ENCODE data around the gene LDLRAD4.

Gene LDLRAD4

DNA sequence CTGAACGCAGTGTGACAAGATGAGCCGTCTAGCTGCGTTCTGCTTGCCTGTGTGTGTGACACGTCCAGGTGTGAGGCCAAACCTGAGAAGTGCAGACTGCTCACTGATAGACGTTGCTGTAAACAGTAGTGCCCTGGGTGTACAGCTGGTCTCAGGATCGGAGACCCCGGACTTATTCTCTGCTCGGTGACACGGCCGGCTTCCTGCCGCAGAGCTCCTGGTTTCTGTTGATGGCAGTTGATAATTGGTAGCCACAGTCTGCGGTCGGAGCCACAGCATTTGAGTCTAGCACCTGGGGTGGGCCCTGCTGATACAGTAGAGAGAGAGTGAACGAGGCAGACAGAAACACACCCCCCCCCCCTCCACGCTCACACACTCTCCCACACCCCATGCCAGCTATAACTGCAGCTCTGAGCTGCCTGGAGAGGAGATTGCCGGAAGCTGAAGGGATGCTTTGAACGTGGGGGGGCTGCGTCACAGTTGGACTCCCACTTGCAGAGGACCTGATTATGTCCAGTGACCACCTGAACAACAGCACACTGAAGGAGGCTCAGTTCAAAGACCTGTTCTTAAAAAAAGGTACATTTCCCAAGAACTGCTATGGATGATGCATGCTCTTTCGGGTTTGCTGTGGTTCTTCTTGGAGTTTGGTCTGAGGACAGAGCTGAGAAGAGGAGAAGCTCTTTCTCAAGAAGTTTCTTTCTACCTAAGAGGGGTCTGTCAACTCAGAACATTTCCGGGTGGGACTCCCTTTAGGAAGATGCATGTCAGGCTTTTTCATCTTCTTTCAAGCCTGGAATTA, 393.8 kb downstream of the LDLRAD4 start:
- DNase-seq, result peak; percentile 72 to 79

DNA sequence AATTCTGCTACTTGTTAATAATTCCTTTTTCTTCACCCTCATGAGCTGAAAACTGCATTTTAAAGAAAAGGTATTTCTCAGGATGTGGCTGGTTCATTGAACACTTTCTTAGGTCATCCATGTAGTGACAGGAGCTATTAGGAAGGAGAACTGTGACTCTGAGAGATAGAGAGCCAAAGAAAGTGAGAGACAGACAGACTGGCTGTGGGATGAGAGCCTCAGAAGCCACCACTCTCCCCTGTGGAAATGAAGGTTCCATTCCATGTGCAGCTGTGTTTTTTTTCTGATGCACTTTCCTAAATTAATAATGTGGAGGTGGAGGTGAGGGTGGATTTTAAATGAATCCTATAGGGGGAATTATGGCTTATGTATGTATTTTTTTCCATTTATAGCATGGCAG, 394.5 kb downstream of the LDLRAD4 start:
- DNase-seq, result no peak

DNA sequence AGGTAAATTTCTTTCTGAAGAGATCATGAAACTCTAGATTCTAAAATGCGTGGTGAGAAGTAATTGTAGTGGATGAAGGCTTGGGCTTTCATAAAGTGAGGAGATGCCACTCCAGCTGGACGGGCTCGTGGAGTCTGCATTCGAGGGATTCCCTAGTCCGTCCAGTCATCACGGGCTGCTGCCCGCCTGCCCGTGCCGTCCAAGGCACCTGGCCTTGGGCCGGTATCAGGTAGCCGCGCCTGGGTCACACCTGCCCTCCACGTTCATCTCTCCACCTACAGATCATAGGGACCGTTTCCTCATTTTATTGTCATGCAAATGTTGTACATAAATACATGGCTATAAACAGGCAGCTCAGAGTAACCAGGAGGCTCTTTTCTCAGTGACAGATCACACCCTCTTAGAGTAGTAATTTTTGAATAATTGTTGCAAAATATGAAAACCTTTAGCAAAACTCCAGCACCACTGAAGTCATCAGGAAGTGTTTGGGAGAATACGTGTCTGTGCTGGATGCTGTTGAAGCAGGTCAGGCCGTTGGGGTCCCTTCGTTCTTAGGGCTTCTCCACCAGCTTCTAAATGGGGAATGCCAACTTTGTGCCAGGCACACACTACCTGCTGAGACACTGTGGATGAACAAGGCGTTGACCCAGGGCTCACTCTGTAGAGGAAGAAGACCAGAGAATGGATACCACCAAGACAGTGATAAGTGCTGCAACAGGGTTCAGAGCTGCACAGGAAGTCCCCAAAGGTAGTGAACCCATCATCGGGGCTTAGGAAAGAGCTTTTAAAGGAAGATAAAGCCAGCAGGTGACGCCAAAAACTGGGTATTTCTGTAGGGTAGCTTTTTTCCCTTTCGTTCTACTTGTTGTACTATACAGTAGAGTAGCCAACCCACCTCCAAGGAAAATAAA, 395.3 kb downstream of the LDLRAD4 start:
- no peak for DNase-seq

- DNase-seq, result peak in 1 of 2 experiments; percentile 31
These were observed 396.2 kb downstream of the LDLRAD4 start for GRCh38 chr18:13614641-13615288.

GRCh38 chr18:13615432-13615861, 396.9 kb downstream of the LDLRAD4 start:
- no peak for DNase-seq

- DNase-seq, result peak; percentile 21 to 38
These were observed 397.5 kb downstream of the LDLRAD4 start for GRCh38 chr18:13616041-13616440.

- no peak for DNase-seq
These were observed 398.0 kb downstream of the LDLRAD4 start for GRCh38 chr18:13616525-13617035.

DNA sequence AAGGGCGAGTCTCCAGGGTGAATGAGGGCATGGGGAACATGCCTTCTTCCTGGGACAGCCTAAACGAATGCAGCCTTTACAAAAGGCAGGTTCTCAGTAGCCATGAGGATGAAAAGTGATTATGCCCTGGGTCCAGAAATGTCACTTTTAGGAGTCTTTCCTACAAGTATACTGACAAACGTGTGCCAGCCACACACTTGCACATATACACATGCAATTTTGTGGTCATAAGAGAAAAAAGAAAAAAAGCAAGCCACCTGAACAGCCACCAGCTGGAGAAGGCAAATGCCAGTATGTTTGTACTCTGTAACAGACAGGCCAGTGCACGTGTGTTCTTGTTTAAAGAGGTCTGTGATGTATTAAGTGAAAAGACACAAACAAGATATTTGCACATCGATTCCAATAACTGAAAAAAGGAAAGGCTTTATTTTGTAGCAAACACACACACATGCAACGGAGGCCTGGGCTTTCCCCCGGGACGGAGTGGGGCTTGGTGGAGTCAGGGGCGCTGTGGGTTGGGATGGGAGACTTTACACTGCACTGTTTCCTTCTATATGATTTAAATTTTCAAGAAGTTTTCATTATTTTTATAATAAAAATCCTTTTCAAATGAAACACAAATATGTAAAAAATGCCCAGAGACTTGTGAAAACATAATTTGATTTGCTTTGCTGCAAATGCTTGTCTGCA, 399.4 kb downstream of the LDLRAD4 start:
- no peak for DNase-seq

DNA sequence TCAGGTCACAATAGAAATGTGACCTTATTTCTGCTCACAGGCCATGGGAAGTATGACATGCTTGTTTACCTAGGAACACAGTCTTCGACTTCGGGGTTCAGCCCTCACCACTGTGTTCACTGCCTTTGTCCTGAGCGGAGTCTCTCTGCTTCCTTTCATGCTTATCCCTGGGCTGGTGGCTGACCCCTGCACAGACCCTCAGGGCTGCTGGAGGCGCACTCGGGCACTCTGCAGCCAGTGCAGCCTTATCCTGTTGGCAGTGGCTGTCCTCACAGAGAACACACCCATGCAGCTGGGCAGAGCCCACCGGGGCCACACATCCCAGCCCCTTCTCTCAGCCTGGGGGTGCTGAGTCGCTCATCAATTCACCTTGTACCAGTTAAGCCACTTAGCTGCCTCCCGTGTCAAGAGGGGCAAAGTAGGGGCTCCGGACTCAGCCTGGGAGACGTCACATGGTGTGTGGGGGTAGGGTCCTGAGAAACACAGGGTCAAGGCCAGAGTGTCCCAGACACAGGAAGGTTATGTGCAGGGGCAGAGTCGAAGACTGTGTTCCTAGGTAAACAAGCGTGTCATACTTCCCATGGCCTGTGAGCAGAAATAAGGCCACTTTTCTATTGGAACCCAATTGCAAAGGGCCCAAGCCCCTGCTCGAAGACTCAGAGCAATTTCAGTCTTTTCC, 400.3 kb downstream of the LDLRAD4 start:
- no peak for DNase-seq

GRCh38 chr18:13619505-13620205, 401.1 kb downstream of the LDLRAD4 start:
- no peak for DNase-seq

DNA sequence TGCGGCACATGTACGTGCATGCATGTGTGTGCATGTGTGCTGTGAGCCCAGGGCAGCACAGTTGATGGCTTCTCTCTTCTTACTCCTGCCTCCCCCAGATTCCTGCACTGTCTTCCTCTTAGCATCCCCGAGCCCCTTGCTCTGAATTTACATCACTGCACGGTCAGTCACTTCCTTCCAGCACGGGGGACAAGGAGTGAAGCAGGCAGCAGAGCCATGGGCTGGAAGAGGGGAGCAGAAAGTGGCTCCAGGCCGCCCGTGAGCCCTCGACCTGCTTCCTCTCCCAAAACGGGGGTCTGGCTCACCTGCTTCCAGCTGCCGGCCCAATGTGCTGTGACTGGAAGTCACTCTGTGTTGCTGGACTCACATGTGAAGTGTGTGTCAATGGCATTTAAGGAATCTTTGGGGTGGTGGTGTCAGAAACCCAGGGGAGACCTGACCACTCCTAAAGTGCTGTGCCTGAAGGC, 401.7 kb downstream of the LDLRAD4 start:
- no peak for DNase-seq

DNA sequence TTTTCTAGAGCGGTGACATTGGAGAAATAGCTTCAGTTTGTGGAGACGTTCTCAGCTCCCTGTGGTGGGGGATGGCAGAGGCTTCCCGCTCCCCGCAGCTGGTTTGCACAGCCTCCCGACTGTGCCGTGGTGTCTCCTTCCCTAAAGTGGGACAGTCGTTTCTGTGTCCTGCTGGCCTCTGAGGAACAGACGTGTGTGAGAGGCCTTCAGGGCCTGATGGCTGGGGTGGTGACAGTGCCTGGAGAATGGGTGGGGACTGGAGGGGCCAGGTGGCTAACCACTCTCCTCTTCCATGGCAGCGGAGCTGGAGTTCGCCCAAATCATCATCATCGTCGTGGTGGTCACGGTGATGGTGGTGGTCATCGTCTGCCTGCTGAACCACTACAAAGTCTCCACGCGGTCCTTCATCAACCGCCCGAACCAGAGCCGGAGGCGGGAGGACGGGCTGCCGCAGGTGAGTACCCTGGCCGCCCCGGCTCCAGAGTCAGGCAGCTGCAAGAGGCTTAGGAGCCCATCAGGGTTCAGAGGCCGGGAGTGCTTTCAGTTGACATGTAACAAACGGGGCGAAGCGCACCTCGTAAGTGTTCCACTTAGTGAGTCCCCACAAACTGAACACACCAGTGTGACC, 402.4 kb downstream of the LDLRAD4 start:
- DNase-seq, result no peak

DNA sequence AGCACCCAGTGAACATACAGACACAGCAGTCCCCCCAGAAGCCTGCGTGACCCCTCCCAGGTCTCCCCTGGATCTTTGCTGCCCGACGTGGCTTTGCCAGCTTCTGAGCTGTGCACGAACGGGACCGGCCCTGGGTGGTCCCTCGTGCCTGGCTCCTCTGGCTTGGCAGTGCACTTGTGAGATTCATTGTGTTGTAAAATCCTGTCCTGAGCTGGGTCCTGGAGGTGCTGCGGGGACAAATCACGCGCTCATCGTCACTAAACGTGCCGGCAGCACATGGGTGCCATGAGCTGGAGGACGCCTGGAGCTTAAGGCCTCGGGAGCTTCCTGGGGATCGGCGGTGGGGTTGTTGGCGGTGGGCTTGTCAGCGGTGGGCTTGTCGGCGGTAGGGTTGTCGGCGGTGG, 402.9 kb downstream of the LDLRAD4 start:
- DNase-seq, result no peak

GRCh38 chr18:13621886-13622619, 403.5 kb downstream of the LDLRAD4 start:
- DNase-seq, result no peak

DNA sequence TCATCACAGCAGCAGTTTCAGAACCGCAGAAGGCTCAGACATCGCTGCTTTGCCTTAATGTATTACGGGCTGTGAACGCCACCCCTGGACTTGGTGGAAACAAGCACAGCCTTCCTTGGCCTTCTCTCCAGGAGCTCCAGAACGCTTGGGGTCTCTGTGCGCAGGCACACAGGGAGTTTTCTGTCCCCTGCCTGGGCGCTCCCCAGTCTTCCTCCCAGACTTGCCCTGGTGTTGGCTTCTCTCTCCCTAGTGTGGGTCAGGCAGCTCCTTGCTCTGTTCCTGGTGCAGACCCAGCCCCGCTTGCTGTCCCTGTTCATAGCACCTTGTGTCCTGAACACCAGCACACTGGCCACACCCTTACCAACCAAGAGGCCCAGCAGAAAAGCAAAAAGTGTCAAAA, 404.2 kb downstream of the LDLRAD4 start:
- no peak for DNase-seq

DNA sequence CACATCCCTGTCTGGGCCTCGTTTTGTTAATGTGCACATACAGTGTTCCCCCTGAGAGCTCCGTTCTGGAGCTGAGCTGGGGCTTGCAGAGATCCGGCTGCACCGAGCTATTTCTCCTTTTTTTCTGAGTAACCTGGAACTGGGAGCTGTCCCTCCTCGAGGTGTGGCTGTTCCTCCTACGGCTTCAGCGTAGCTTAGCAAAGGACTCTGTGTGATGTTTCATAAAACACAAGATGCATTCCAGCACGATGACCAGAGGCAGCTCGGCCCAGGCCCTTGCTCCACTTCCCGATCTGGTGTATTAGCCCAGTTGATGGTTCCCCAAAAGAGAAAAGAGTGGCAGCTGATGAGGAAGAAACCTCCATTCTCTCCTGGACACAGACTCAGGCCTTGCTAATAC, 404.8 kb downstream of the LDLRAD4 start:
- no peak for DNase-seq

- DNase-seq, result no peak
These were observed 405.3 kb downstream of the LDLRAD4 start for GRCh38 chr18:13623871-13624270.

GRCh38 chr18:13624563-13625237, 406.1 kb downstream of the LDLRAD4 start:
- DNase-seq, result no peak

DNA sequence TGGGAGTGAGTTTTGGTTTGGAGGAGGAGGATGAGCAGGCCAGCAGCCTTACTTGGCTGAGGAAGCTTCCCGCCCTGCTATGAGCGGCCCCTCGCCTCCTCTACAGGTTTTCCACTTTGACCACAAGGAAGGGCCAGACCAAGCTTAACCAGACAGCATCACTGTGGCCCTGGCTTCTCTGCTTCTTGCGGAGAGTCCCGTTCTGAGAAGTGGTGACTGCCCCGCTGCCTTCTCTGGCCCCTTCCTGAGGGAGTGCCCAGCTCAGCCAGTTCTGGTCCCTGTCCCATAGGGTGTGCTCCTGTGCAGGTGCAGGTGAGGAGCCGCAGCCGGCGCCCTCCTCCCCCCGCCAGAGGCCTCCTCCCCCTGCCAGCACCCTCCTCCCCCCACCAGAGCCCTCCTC, 406.8 kb downstream of the LDLRAD4 start:
- no peak for DNase-seq

Measured in activated CD4-positive, alpha-beta T cell treated with anti-CD3 and anti-CD28 coated beads, Interleukin-2, amount 50 U/mL, for 48 hours (primary cell).